HUES48 (cell line): ENCODE results near the gene BCAS1.
A peak's percentile ranks its signal among the peaks of the same experiment; 100 is the strongest.
"Not testable (repeated sequence)": the region's sequence is repeated elsewhere in the genome, so short reads cannot be mapped to it uniquely, and the experiment has no call there.

Experiments
- H3K27ac ChIP-seq: one replicate; pipeline ENCODE4 v1.7.0; 2013; ENCODE audit warnings: low read depth, low read length, inconsistent platforms
- H3K27me3 ChIP-seq: 2 replicates; pipeline ENCODE4 v1.6.1; 2013; ENCODE audit warnings: mild to moderate bottlenecking, low read length; ENCODE audit not compliant: control insufficient read depth, insufficient read depth
- H3K36me3 ChIP-seq: 2 replicates; pipeline ENCODE4 v1.6.1; 2013; ENCODE audit warnings: low read length; ENCODE audit not compliant: control insufficient read depth, insufficient read depth
- H3K4me1 ChIP-seq: 2 replicates; pipeline ENCODE4 v1.6.1; 2013; ENCODE audit warnings: mild to moderate bottlenecking, low read length; ENCODE audit not compliant: control insufficient read depth, insufficient read depth
- H3K4me3 ChIP-seq: 2 replicates; pipeline ENCODE4 v1.5.1; 2013; ENCODE audit warnings: mild to moderate bottlenecking, low read depth, low read length
- H3K9ac ChIP-seq: 2 replicates; pipeline ENCODE4 v1.6.1; 2013; ENCODE audit warnings: mild to moderate bottlenecking, low read depth, low read length, moderate library complexity
- H3K9me3 ChIP-seq: 2 replicates; pipeline ENCODE4 v1.6.1; 2013; ENCODE audit warnings: low read length; ENCODE audit not compliant: control insufficient read depth, insufficient read depth

Gene BCAS1

DNA sequence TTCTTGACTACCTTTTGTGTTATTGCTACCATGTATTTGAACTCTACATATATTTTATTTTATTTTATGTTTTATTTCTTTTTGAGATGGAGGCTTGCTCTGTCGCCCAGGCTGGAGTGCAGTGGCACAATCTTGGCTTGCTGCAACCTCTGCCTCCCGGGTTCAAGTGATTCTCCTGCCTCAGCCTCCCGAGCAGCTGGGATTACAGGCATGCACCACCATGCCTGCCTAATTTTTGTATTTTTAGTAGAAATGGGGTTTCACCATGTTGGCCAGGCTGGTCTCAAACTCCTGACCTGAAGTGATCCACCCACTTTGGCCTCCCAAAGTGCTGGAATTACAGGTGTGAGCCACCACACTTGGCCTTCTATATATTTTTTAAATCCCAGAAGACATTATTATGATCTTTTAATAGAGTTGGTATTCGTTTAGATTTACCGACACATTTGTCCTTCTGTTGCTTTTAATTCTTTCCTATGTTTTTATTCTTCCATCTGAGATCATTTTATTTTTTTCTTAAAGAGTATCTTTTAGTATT is 137.7 kb downstream of the BCAS1 start:
- H3K36me3 ChIP-seq, H3K27me3 ChIP-seq, H3K9me3 ChIP-seq, H3K4me3 ChIP-seq, H3K27ac ChIP-seq, H3K9ac ChIP-seq: not testable (repeated sequence)
- peaks cover 17% of the 10 kb centered on the region for H3K4me1 ChIP-seq

DNA sequence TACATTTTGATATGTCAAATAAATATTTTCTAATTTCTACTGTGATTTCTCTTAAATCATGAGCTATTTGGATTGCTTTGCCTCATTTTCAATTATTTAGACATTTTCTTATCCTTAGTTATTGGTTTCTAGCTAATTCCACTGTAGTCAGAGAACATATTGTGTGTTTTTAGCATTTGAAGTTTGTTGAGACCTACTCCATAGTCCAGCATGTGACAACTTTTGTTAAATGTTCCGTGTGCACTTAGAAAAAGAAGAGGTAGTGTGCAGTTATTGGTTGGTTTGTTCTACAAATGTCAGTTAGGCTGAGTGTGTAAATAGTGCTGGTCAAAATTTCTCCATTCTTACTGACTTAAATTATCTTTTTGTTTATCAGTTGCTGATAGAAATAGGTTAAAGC is 138.8 kb downstream of the BCAS1 start:
- no peak overlapping the region for H3K4me3 ChIP-seq
- peaks cover 21% of the 10 kb centered on the region for H3K4me1 ChIP-seq

DNA sequence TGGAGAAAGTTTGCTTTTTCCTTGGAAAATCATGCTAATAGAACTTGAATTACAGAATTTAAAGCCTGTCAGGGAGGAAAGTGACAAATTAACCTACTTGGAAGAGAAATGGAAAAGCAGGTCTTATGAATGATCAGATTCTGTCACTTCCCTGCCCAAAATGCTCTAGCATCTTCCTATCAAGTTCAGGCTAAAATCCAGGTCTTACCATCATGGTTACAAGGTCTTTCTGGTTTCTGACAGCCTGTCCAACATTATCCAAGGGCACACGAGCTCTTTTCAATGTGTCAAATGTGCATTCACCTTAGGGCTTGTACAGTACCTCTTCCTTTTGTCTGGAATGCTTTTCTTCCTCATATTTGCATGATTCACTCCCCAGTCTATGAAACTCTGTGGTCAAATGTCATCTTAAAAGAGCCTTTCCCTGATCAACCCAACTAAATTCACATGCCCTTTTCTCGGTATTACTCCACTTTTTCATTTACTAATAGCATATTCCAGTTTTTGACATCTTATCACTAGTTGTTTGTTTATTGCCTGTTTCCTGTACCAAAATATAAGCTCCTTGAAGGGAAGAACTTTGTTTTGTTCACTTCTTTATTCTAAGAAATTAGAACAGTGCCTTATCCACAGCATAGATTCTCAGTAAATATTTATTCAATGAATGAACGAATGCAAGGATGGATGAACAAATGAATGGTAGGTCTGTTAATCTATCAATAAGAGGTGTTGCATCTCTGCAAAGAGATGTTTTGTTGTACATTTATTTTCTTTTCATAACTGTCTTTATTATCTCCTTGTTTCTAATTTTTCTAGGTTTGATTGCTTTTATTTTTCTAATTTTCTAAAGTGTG is 139.5 kb downstream of the BCAS1 start:
- Histone ChIP-seq H3K4me1 (peaks cover 24% of the 10 kb centered on the region), H3K36me3 (no peaks in the 10 kb centered on the region), H3K9me3 (no peaks in the 10 kb centered on the region), H3K27ac (no peak overlapping the region), H3K27me3 (no peaks in the 10 kb centered on the region), H3K4me3 (no peak overlapping the region), H3K9ac (no peak overlapping the region)

More for the DNA sequence above, 138.8 kb downstream of the BCAS1 start:
- Histone ChIP-seq H3K9me3 (no peaks in the 10 kb centered on the region), H3K36me3 (no peaks in the 10 kb centered on the region), H3K27me3 (no peaks in the 10 kb centered on the region), H3K27ac (no peak overlapping the region), H3K9ac (no peak overlapping the region)

DNA sequence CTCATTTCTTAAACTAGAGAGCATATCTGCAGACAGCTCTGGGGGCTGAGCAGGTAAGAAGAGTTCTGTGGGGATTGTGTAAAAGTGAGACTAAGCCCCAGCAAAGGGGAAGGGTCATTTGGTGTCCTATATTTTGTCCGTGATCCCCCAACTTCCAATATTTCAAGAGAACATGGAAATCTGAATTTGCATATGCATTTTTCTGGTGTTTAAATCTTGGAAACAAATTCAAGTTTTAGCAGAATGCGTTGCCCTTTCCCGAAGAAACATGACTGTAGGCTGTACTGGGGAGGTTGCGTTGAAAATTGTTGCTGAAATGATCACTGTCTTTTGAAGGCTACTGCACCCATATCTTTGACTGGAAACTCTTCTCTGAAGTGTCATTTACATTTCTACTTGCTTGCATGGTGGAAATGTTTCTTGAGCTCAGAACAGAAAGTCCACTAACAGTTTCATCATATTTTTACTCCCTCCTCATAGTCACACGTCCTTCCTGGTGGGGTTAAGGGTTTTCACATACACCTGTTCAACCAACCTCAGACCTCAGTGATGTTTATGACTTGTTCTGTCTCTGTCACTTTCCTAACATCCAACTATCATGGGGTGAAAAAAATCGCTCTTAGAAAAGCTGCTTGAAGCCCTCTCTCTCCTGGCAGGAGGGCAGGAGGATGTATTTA is 140.3 kb downstream of the BCAS1 start:
- no peaks in the 10 kb centered on the region for H3K36me3 ChIP-seq
- H3K27ac ChIP-seq = no peak overlapping the region
- H3K4me1 ChIP-seq = peaks cover 21% of the 10 kb centered on the region
- H3K4me3 ChIP-seq = no peak overlapping the region
- H3K9me3 ChIP-seq = no peaks in the 10 kb centered on the region
- no peaks in the 10 kb centered on the region for H3K27me3 ChIP-seq
- H3K9ac ChIP-seq = no peak overlapping the region

DNA sequence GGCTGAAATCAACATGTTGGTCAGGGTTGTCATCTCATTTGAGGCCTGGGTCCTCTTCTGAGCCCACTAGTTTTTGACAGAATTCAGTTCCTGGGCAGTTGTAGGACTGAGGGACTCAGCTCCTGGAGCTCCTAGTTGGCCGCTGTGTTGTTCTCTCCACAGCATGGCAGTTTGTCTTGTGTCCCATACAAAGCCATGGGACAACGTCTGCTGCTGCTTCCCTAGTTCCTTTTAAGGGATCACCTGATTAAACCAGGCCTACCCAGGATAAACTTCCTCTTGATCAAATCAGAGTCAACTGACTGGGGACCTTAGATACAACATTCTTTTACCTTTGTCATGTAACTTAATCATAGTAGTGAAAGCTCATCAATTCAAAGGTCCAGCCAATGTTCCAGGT is 141.0 kb downstream of the BCAS1 start:
- Histone ChIP-seq H3K9me3 (no peaks in the 10 kb centered on the region), H3K4me1 (peaks cover 13% of the 10 kb centered on the region), H3K4me3 (no peak overlapping the region), H3K27ac (no peak overlapping the region), H3K9ac (no peak overlapping the region), H3K36me3 (no peaks in the 10 kb centered on the region), H3K27me3 (no peaks in the 10 kb centered on the region)

DNA sequence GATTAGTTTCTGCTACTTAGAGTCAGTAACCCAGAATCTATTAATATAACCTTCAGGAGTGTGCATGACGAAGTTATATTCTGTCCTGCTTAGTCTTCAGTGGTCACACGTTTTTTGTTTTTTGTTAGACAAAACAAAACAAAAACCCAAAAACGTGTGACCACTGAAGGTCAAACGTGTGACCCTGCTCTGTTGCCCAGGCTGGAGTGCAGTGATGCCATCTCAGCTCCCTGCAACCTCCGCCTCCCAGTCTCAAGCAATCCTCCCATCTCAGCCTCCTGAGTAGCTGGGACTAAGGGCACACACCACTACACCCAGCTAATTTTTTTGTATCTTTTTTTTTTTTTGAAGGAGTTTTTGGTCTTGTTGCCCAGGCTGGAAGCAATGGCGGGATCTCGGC is 142.4 kb downstream of the BCAS1 start:
- H3K36me3 ChIP-seq = no peaks in the 10 kb centered on the region
- no peaks in the 10 kb centered on the region for H3K9me3 ChIP-seq
- H3K9ac ChIP-seq = no peak overlapping the region
- H3K4me1 ChIP-seq = peaks cover 7% of the 10 kb centered on the region; the same call in 1 of the 2 replicates
- H3K4me3 ChIP-seq = no peak overlapping the region
- no peak overlapping the region for H3K27ac ChIP-seq
- H3K27me3 ChIP-seq = no peaks in the 10 kb centered on the region

DNA sequence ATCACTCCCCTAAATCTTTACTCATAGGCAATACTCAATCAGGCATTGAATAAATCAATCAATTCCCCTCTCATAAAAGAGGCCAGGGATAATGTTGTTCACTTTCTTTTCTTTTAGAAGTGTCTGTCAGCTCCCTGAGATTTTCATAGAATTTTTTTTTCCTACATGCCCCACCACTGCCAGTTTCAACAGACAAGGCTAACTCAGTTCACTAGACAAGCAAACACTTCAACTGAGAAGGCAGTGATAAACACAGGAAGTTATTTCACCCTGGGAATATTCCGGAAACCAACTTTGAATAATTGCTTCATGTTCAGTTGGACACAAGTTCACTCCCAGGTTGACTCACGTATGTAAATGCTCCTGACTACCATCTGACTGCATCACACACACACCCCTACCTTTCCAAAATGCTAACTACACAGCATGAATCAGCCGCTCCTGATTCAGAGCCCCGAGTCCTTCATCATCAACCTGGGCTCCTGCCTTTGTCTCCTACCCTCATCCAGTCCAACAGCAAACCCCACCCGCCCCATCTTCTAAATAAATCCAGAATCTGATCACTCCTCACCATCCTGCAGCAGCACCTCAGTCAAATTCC is 143.9 kb downstream of the BCAS1 start:
- Histone ChIP-seq H3K36me3 (no peaks in the 10 kb centered on the region), H3K4me3 (no peak overlapping the region), H3K27me3 (no peaks in the 10 kb centered on the region), H3K9ac (no peak overlapping the region), H3K9me3 (no peaks in the 10 kb centered on the region), H3K27ac (peak overlapping the region; percentile 14), H3K4me1 (peaks cover 11% of the 10 kb centered on the region)

DNA sequence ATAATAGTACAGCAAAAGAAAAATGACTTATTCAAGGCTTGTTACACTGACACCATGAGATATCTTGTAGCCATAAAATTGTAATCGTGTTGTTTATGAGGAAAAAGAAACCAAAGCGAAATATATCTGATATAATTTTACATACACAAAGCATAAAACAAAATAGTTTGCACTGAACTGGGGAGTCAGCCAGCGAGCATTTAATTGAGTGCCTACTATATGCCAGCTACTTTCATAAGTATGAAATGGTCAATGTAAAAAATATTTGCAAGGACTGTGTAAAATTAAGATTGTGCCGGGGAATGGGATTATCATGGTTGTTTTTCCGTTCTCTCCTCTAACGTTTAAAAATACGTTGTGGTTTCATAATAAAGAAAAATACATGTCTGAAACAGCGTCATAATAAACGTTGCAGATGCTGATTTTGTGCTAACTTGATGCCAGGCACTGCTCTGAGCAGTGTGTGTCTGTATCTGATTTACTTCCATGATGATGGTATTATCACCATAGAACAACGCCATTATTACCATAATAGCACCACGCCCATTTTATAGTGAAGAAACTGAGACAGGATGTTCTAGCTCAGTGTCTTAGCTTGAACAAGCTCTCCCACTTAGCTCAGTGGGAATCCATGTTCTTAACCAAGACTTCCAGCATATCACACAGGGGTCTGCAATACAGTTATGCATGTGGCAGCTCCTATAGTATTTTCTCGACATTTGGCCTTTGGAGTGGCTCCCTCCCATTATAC is 144.6 kb downstream of the BCAS1 start:
- Histone ChIP-seq H3K36me3 (no peaks in the 10 kb centered on the region), H3K4me1 (peaks cover 17% of the 10 kb centered on the region), H3K9me3 (no peaks in the 10 kb centered on the region), H3K9ac (no peak overlapping the region), H3K27me3 (no peaks in the 10 kb centered on the region), H3K4me3 (no peak overlapping the region), H3K27ac (peak overlapping the region; percentile 14)

DNA sequence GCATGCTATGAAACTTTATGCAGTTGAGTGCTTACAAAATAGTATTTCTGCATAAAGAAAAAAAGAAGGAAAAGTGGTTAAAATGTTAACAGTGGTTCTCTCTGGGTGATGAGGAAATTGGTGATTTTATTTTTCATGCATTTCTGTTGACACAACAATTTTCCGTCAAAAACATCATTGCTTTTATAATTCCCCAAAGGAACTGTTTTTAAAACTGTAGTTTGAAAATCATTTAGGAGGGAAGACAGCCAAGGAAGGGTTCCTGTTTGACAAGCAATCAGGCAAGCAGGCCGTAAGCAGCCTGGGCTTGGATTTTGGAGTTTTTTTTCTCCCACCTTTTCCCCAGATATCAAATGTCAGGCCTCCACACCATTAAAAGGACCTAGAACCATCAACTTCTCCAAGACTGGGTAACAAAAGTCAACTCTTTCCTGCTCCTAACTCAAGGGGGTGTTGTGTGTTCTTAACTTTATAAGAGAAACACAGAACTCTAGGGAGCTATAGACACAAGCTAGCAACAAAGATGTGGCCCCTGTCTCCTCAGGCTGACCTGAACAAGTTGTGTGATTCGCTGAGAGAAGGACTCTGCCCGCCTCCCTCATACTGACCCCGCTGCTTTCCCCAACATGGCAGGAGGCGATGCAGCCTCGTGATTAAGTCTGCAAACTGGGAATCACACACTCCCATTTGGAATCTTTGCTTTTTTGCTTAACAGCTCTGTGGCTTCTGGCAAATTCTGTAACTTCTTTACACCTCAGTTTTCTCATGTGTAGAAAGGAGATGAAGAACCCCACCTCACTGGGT is 146.6 kb downstream of the BCAS1 start:
- Histone ChIP-seq H3K27ac (no peak overlapping the region), H3K9ac (no peak overlapping the region)

DNA sequence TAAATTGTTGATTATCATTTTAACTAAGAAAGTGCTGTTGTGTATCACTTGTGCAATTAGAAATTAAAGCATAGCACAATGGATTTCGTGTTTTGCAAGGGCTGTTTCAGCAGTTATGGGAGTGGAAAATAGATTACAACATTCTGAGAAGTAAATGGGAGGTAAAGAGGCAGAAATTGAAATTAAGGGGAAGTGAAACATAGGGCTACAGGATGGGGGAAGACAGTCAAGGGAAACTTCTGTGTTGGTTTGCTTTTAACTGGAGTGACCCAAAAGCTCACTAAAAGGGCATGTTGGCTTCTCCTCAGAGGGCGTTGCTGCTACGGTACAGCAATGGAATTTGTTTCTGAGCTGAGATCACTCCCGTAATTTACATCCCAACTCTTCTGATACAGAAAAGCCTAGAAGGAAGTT is 147.5 kb downstream of the BCAS1 start:
- H3K27ac ChIP-seq = no peak overlapping the region
- H3K36me3 ChIP-seq = no peaks in the 10 kb centered on the region
- H3K27me3 ChIP-seq = no peaks in the 10 kb centered on the region
- H3K9me3 ChIP-seq = no peaks in the 10 kb centered on the region
- no peak overlapping the region for H3K9ac ChIP-seq
- H3K4me1 ChIP-seq = peaks cover 27% of the 10 kb centered on the region
- no peak overlapping the region for H3K4me3 ChIP-seq

More for the DNA sequence above, 146.6 kb downstream of the BCAS1 start:
- Histone ChIP-seq H3K4me3 (no peak overlapping the region), H3K36me3 (no peaks in the 10 kb centered on the region), H3K9me3 (no peaks in the 10 kb centered on the region), H3K4me1 (peaks cover 22% of the 10 kb centered on the region), H3K27me3 (no peaks in the 10 kb centered on the region)
